GM19324 (cell line): ENCODE measurements around the gene PLGLB2.
"Not testable (repeated sequence)": the region's sequence is repeated elsewhere in the genome, so short reads cannot be mapped to it uniquely, and the experiment has no call there.

ENCODE experiments used
- ATAC-seq: cut with Tn5 transposase; IDR thresholded peaks from one replicate; pipeline ENCODE4 v1.9.1; 2021; ENCODE audit warnings: mild to moderate bottlenecking, moderate library complexity; ENCODE audit not compliant: unreplicated experiment, low FRiP score

Gene PLGLB2

DNA sequence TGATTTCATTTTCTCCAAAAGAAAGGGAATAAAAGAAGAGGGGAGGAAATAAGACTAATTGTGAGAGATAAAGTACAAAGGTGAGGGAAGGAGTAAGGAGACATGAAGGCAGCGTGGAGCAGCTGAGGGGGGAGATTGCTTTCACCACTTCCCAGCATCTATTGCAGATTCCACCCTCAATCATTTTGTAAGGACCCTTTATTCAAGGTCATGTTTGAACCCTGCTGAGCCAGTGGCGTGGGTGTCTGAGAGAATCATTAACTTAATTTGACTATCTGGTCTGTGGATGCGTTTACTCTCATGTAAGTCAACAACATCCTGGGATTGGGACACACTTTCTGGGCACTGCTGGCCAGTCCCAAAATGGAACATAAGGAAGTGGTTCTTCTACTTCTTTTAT, at the start of gene PLGLB2:
PLGLB2 (plus strand) TSS at position 297 of the 400 bp plus-strand sequence; CDS start at position 364, 67 bp downstream.
- not testable (repeated sequence) for ATAC-seq

- not testable (repeated sequence) for ATAC-seq
These were observed 43.1 kb upstream of the PLGLB2 start for GRCh38 chr2:87704572-87705323.

GRCh38 chr2:87708368-87708767, 39.5 kb upstream of the PLGLB2 start:
- peak; percentile 48 for ATAC-seq

GRCh38 chr2:87727940-87728599, 19.8 kb upstream of the PLGLB2 start:
- not testable (repeated sequence) for ATAC-seq

- not testable (repeated sequence) for ATAC-seq
These were observed 7.0 kb upstream of the PLGLB2 start for GRCh38 chr2:87740928-87741327.

DNA sequence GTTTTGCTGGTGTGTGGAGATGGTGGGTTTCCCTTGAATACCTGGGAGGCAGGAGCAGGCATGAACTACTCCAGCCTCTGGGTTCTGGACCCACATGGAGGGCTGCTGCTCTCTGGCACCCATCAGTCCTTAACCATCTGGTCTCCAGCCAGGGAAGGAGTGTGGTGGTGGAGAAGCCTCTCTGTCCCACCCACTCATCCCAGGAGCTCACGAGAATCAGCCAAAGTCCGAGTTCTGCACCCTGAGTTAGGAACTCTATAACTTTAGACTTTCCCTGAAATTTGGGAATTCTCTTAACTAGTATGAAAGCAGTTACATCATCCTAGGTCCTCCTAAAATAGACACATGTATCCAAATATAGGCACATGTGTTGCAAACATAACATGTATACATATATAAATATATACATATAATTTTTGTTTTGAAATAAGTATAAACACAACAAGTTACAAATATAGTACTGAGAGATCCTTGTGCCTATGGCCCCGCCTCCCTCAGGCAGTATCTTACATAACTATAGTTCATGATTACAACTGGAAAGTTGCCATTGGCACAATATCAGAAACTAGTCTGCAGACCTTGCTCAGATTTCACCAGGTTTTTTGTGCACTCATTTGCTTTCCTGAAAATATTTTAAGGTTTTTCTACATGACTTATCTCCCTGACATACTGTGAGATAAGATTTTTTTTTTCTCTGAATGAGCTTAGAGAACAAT, 5.3 kb upstream of the PLGLB2 start:
- ATAC-seq, result not testable (repeated sequence)

GRCh38 chr2:87743638-87744037, 4.2 kb upstream of the PLGLB2 start:
- not testable (repeated sequence) for ATAC-seq

DNA sequence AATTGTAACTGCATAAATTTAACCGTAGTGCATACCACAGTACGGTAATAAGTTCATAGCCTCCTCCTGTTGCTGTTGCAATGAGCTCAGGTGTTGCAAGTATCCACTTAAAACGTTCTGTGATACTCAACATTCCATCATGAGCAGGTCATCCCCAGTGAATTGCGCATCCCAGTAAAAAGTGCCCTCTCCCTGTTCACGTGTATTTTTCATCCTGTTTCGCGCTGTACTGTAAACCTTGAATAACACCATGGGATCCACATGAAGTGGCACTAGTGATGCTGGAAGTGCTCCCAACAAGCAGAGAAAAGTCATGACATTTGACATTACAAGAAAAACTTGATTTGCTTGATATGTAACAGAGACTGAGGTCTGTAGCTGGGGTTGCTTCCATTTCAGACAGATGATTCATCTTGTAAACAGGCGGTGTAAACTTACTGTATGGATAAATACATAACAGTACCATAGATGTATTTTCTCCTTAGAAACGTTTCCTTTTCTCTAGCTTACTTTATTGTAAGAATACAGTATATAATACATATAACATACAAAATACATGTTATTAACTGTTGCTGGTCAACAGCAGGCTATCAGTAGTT, 2.4 kb upstream of the PLGLB2 start:
- ATAC-seq, result not testable (repeated sequence)

DNA sequence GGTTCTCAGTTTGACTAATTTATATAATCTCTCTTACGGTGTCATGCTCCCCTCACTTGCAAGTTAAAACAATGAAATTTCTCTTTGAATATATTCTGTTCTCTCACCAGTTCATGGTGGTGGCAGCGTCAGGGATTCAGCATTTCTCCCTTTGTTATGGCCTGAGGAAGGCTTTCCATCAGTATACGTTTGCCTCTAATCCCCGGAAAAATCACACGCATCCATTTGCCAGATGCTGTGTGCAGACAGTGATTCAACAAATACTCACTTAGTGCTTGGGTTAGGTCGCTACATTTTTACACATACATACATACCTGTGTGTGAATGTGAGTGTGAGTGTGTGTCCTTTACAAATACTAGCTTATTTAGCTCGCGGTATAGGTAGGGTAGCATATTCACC, 637 bp downstream of the PLGLB2 start:
- not testable (repeated sequence) for ATAC-seq

- ATAC-seq, result not testable (repeated sequence)
These were observed 2.7 kb downstream of the PLGLB2 start for GRCh38 chr2:87750560-87750959.

DNA sequence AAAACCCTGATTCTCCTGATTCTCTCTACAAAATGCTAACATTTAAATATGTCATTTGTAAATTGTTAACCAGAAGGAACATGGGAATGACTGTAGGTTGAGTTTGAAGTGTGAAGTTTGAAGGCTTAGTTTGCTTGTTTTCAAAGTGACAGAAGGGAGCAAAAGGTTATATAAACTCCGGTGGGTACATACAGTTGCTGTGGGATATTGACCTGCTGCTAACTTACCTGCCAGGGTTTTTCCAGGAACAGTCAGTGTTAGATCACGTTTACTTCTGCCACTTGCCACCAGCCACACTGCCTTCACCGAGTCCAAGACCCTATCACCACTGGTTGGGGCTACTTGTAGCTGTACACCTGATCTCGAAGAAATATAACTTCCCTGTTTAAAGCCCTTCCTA, 6.9 kb downstream of the PLGLB2 start:
- ATAC-seq, result not testable (repeated sequence)
